Activated naive CD4-positive, alpha-beta T cell treated with anti-CD3 and anti-CD28 coated beads, Interleukin-2, amount 50 U/mL, for 24 hours (primary cell): ENCODE results near the gene PELI1.

ENCODE experiments used
- H3K27ac Mint-ChIP-seq: one replicate; pipeline ENCODE4 v1.8.0; 2021; ENCODE audit warnings: mild to moderate bottlenecking, mixed read lengths
- H3K27me3 Mint-ChIP-seq: one replicate; pipeline ENCODE4 v1.8.0; 2021; ENCODE audit warnings: mixed read lengths
- H3K36me3 Mint-ChIP-seq: one replicate; pipeline ENCODE4 v1.8.0; 2021; ENCODE audit warnings: mixed read lengths
- H3K4me1 Mint-ChIP-seq: one replicate; pipeline ENCODE4 v1.8.0; 2021; ENCODE audit warnings: mixed read lengths
- H3K4me3 Mint-ChIP-seq: one replicate; pipeline ENCODE4 v1.8.0; 2021; ENCODE audit warnings: mild to moderate bottlenecking, mixed read lengths
- H3K9me3 Mint-ChIP-seq: one replicate; pipeline ENCODE4 v1.8.0; 2021; ENCODE audit warnings: mixed read lengths

The PELI1 gene

GRCh38 chr2:64166637-64167420 lies 22.6 kb upstream of the PELI1 start:
- Mint-ChIP-seq H3K4me1 (peaks cover 8% of the 10 kb centered on the region), H3K36me3 (no peaks in the 10 kb centered on the region), H3K9me3 (no peaks in the 10 kb centered on the region), H3K27me3 (no peaks in the 10 kb centered on the region), H3K4me3 (no peak overlapping the region), H3K27ac (no peak overlapping the region)

- H3K36me3 Mint-ChIP-seq = no peaks in the 10 kb centered on the region
- H3K4me3 Mint-ChIP-seq = no peak overlapping the region
- H3K27me3 Mint-ChIP-seq = no peaks in the 10 kb centered on the region
- no peaks in the 10 kb centered on the region for H3K9me3 Mint-ChIP-seq
- H3K27ac Mint-ChIP-seq = no peak overlapping the region
- H3K4me1 Mint-ChIP-seq = peaks cover 8% of the 10 kb centered on the region
These were observed 22.0 kb upstream of the PELI1 start for GRCh38 chr2:64166212-64166611.

GRCh38 chr2:64165706-64166105 lies 21.5 kb upstream of the PELI1 start:
- no peaks in the 10 kb centered on the region for H3K36me3 Mint-ChIP-seq
- no peaks in the 10 kb centered on the region for H3K9me3 Mint-ChIP-seq
- no peak overlapping the region for H3K4me3 Mint-ChIP-seq
- H3K27me3 Mint-ChIP-seq = no peaks in the 10 kb centered on the region
- H3K4me1 Mint-ChIP-seq = peaks cover 8% of the 10 kb centered on the region
- H3K27ac Mint-ChIP-seq = no peak overlapping the region

GRCh38 chr2:64164629-64165028 lies 20.4 kb upstream of the PELI1 start:
- Mint-ChIP-seq H3K36me3 (no peaks in the 10 kb centered on the region), H3K4me3 (no peak overlapping the region), H3K4me1 (peaks cover 8% of the 10 kb centered on the region), H3K9me3 (no peaks in the 10 kb centered on the region), H3K27me3 (no peaks in the 10 kb centered on the region), H3K27ac (no peak overlapping the region)

GRCh38 chr2:64162516-64162915 lies 18.3 kb upstream of the PELI1 start:
- Mint-ChIP-seq H3K36me3 (no peaks in the 10 kb centered on the region), H3K9me3 (no peaks in the 10 kb centered on the region), H3K4me1 (no peaks in the 10 kb centered on the region), H3K27ac (no peak overlapping the region), H3K4me3 (no peak overlapping the region), H3K27me3 (no peaks in the 10 kb centered on the region)

- Mint-ChIP-seq H3K27me3 (peaks cover 1% of the 10 kb centered on the region), H3K36me3 (no peaks in the 10 kb centered on the region), H3K4me1 (no peaks in the 10 kb centered on the region)
These were observed 13.6 kb upstream of the PELI1 start for GRCh38 chr2:64157792-64158191.

GRCh38 chr2:64153811-64154210 lies 9.6 kb upstream of the PELI1 start:
- Mint-ChIP-seq H3K4me3 (no peak overlapping the region), H3K36me3 (no peaks in the 10 kb centered on the region), H3K27me3 (peaks cover 1% of the 10 kb centered on the region), H3K9me3 (no peaks in the 10 kb centered on the region), H3K4me1 (peaks cover 11% of the 10 kb centered on the region), H3K27ac (no peak overlapping the region)

More at GRCh38 chr2:64157792-64158191, 13.6 kb upstream of the PELI1 start:
- H3K9me3 Mint-ChIP-seq = no peaks in the 10 kb centered on the region
- H3K27ac Mint-ChIP-seq = no peak overlapping the region
- no peak overlapping the region for H3K4me3 Mint-ChIP-seq

- peaks cover 1% of the 10 kb centered on the region for H3K27me3 Mint-ChIP-seq
- no peaks in the 10 kb centered on the region for H3K9me3 Mint-ChIP-seq
- H3K4me3 Mint-ChIP-seq = no peak overlapping the region
- H3K4me1 Mint-ChIP-seq = peaks cover 11% of the 10 kb centered on the region
- H3K36me3 Mint-ChIP-seq = no peaks in the 10 kb centered on the region
- no peak overlapping the region for H3K27ac Mint-ChIP-seq
These were observed 7.3 kb upstream of the PELI1 start for GRCh38 chr2:64151476-64151875.

GRCh38 chr2:64145714-64146113 lies 1.5 kb upstream of the PELI1 start:
- H3K27ac Mint-ChIP-seq = no peak overlapping the region
- peaks cover 24% of the 10 kb centered on the region for H3K4me1 Mint-ChIP-seq
- H3K4me3 Mint-ChIP-seq = no peak overlapping the region
- no peaks in the 10 kb centered on the region for H3K9me3 Mint-ChIP-seq
- no peaks in the 10 kb centered on the region for H3K27me3 Mint-ChIP-seq
- peaks cover 14% of the 10 kb centered on the region for H3K36me3 Mint-ChIP-seq

GRCh38 chr2:64145119-64145518 lies 899 bp upstream of the PELI1 start:
- Mint-ChIP-seq H3K27ac (peak overlapping the region; percentile 38), H3K4me3 (peak overlapping the region; percentile 84), H3K36me3 (peaks cover 15% of the 10 kb centered on the region), H3K4me1 (peaks cover 28% of the 10 kb centered on the region), H3K9me3 (no peaks in the 10 kb centered on the region), H3K27me3 (no peaks in the 10 kb centered on the region)

GRCh38 chr2:64143169-64144056 lies 807 bp downstream of the PELI1 start:
- peaks cover 36% of the 10 kb centered on the region for H3K4me1 Mint-ChIP-seq
- no peaks in the 10 kb centered on the region for H3K9me3 Mint-ChIP-seq
- H3K27ac Mint-ChIP-seq = peak overlapping the region; percentile 99
- H3K36me3 Mint-ChIP-seq = peaks cover 22% of the 10 kb centered on the region
- H3K27me3 Mint-ChIP-seq = no peaks in the 10 kb centered on the region
- peak overlapping the region; percentile 99 for H3K4me3 Mint-ChIP-seq

GRCh38 chr2:64142741-64143168 lies 1.5 kb downstream of the PELI1 start:
- Mint-ChIP-seq H3K27me3 (no peaks in the 10 kb centered on the region), H3K4me1 (peaks cover 43% of the 10 kb centered on the region), H3K36me3 (peaks cover 28% of the 10 kb centered on the region)

GRCh38 chr2:64141674-64142405 lies 2.4 kb downstream of the PELI1 start:
- Mint-ChIP-seq H3K4me1 (peaks cover 52% of the 10 kb centered on the region), H3K27ac (peak overlapping the region; percentile 97), H3K36me3 (peaks cover 32% of the 10 kb centered on the region), H3K9me3 (no peaks in the 10 kb centered on the region), H3K4me3 (peak overlapping the region; percentile 99), H3K27me3 (no peaks in the 10 kb centered on the region)

More at GRCh38 chr2:64142741-64143168, 1.5 kb downstream of the PELI1 start:
- no peaks in the 10 kb centered on the region for H3K9me3 Mint-ChIP-seq
- peak overlapping the region; percentile 99 for H3K27ac Mint-ChIP-seq
- peak overlapping the region; percentile 99 for H3K4me3 Mint-ChIP-seq

- peak overlapping the region; percentile 99 for H3K4me3 Mint-ChIP-seq
- H3K4me1 Mint-ChIP-seq = peaks cover 63% of the 10 kb centered on the region
- peaks cover 34% of the 10 kb centered on the region for H3K36me3 Mint-ChIP-seq
- H3K9me3 Mint-ChIP-seq = no peaks in the 10 kb centered on the region
- no peaks in the 10 kb centered on the region for H3K27me3 Mint-ChIP-seq
- H3K27ac Mint-ChIP-seq = peak overlapping the region; percentile 95
These were observed 3.5 kb downstream of the PELI1 start for GRCh38 chr2:64140665-64141200.

- Mint-ChIP-seq H3K9me3 (no peaks in the 10 kb centered on the region), H3K36me3 (peaks cover 37% of the 10 kb centered on the region), H3K4me1 (peaks cover 71% of the 10 kb centered on the region), H3K27ac (peak overlapping the region; percentile 95), H3K27me3 (no peaks in the 10 kb centered on the region), H3K4me3 (peak overlapping the region; percentile 99)
These were observed 4.3 kb downstream of the PELI1 start for GRCh38 chr2:64139956-64140355.
